Mesenchymal stem cell (in vitro differentiated cells and primary cell): ENCODE measurements around the gene TRAF3.

Experiments used
- DNase-seq: peaks from one replicate; pipeline ENCODE4 v3.0.0-alpha.2; 2013
- H2AFZ ChIP-seq: one replicate; pipeline ENCODE4 v1.6.1; 2013; ENCODE audit warnings: low read depth, mild to moderate bottlenecking, control low read depth, inconsistent platforms, low read length, moderate library complexity
- H2AK5ac ChIP-seq: 2 replicates; pipeline ENCODE4 v1.6.1; 2013; ENCODE audit warnings: low read length, moderate library complexity, mild to moderate bottlenecking, inconsistent platforms; ENCODE audit not compliant: severe bottlenecking
- H2BK120ac ChIP-seq: one replicate; pipeline ENCODE4 v1.6.1; 2013; ENCODE audit warnings: low read depth, mild to moderate bottlenecking, inconsistent platforms, low read length, moderate library complexity
- H2BK12ac ChIP-seq, 2 experiments: one replicate each; pipeline ENCODE4 v1.6.1; 2013; ENCODE audit warnings: inconsistent platforms in 2 of 2, low read length in 2 of 2, mild to moderate bottlenecking in 2 of 2, moderate library complexity in 2 of 2, control low read depth in 1 of 2
- H2BK15ac ChIP-seq: one replicate; pipeline ENCODE4 v1.6.1; 2013; ENCODE audit warnings: mild to moderate bottlenecking, low read depth, inconsistent platforms; ENCODE audit not compliant: poor library complexity, severe bottlenecking
- H2BK5ac ChIP-seq: 2 replicates; pipeline ENCODE4 v1.6.1; 2013; ENCODE audit warnings: low read depth, mild to moderate bottlenecking, low read length, control low read depth, inconsistent platforms; ENCODE audit not compliant: poor library complexity, severe bottlenecking
- H3K14ac ChIP-seq, 2 experiments: one replicate each; pipeline ENCODE4 v1.6.1; 2013; ENCODE audit warnings: inconsistent platforms in 2 of 2, low read length in 2 of 2, control low read depth in 1 of 2, mild to moderate bottlenecking in 1 of 2, moderate library complexity in 1 of 2
- H3K18ac ChIP-seq, 2 experiments: one replicate each; pipeline ENCODE4 v1.6.1; 2013; ENCODE audit warnings: inconsistent platforms in 2 of 2, low read length in 2 of 2, control low read depth in 1 of 2, low read depth in 1 of 2, mild to moderate bottlenecking in 1 of 2
- H3K23ac ChIP-seq, 2 experiments: one replicate each; pipeline ENCODE4 v1.6.1; 2013; ENCODE audit warnings: inconsistent platforms in 2 of 2, low read length in 2 of 2, mild to moderate bottlenecking in 2 of 2, moderate library complexity in 2 of 2, control low read depth in 1 of 2
- H3K27ac ChIP-seq: 2 replicates; pipeline ENCODE4 v1.5.1; 2013; ENCODE audit warnings: mild to moderate bottlenecking, moderate library complexity, low read length, control low read depth, inconsistent platforms; ENCODE audit not compliant: poor library complexity, severe bottlenecking
- H3K27me3 ChIP-seq, 2 experiments: 2 replicates each; pipeline versions ENCODE4 v1.6.1 to v1.7.0; 2013; ENCODE audit warnings: low read length in 2 of 2, mild to moderate bottlenecking in 2 of 2, moderate library complexity in 2 of 2, control low read depth in 1 of 2, inconsistent platforms in 1 of 2; ENCODE audit not compliant: control insufficient read depth in 1 of 2, insufficient read depth in 1 of 2
- H3K36me3 ChIP-seq, 2 experiments: 2 replicates each; pipeline versions ENCODE4 v1.6.1 to v1.7.0; 2013; ENCODE audit warnings: low read length in 2 of 2, control low read depth in 1 of 2, inconsistent platforms in 1 of 2, low read depth in 1 of 2, mild to moderate bottlenecking in 1 of 2; ENCODE audit not compliant: insufficient read depth in 2 of 2, control insufficient read depth in 1 of 2
- H3K4ac ChIP-seq, 2 experiments: one replicate each; pipeline ENCODE4 v1.6.1; 2013; ENCODE audit warnings: inconsistent platforms in 2 of 2, low read length in 2 of 2, mild to moderate bottlenecking in 2 of 2, moderate library complexity in 2 of 2, control low read depth in 1 of 2, low read depth in 1 of 2
- H3K4me1 ChIP-seq: 2 replicates; pipeline ENCODE4 v1.6.1; 2013; ENCODE audit warnings: low read depth, low read length, control low read depth; ENCODE audit not compliant: control insufficient read depth, insufficient read depth
- H3K4me2 ChIP-seq: 2 replicates; pipeline ENCODE4 v1.6.1; 2013; ENCODE audit warnings: low read length, mild to moderate bottlenecking, inconsistent platforms; ENCODE audit not compliant: poor library complexity, severe bottlenecking
- H3K4me3 ChIP-seq, 2 experiments: 2 replicates each; pipeline versions ENCODE4 v1.5.1 to v1.7.0; 2013; ENCODE audit warnings: low read length in 2 of 2, mild to moderate bottlenecking in 2 of 2, control low read depth in 1 of 2, low read depth in 1 of 2; ENCODE audit not compliant: insufficient read depth in 1 of 2
- H3K79me1 ChIP-seq: replicated peaks from 2 replicates; pipeline ENCODE4 v1.6.1; 2013; ENCODE audit warnings: mild to moderate bottlenecking, control low read depth, low read length, inconsistent platforms; ENCODE audit not compliant: poor library complexity, severe bottlenecking
- H3K9ac ChIP-seq: 2 replicates; pipeline ENCODE4 v1.7.0; 2013; ENCODE audit warnings: mild to moderate bottlenecking, low read length, moderate library complexity
- H3K9me3 ChIP-seq: 2 replicates; pipeline ENCODE4 v1.7.0; 2013; ENCODE audit warnings: mild to moderate bottlenecking, low read length; ENCODE audit not compliant: control insufficient read depth
- H4K8ac ChIP-seq: one replicate; pipeline ENCODE4 v1.6.1; 2013; ENCODE audit warnings: inconsistent platforms, mild to moderate bottlenecking, low read length, moderate library complexity
- H4K91ac ChIP-seq: one replicate; pipeline ENCODE4 v1.6.1; 2013; ENCODE audit warnings: mild to moderate bottlenecking, low read length, inconsistent platforms
- WGBS: methylation state at CpG from one replicate; pipeline ENCODE4 v1.1.7; 2013; ENCODE audit warnings: mixed read lengths; 5-methylcytosine and 5-hydroxymethylcytosine counted together

The TRAF3 gene

GRCh38 chr14:102954081-102954789, 177.0 kb downstream of the TRAF3 start:
- no peak overlapping the region for H3K27ac ChIP-seq
- H2BK15ac ChIP-seq = no peak overlapping the region
- H2AFZ ChIP-seq = no peak overlapping the region
- H3K4ac ChIP-seq = no peak overlapping the region
- no peak overlapping the region for H2AK5ac ChIP-seq
- peaks cover 22% of the 10 kb centered on the region for H3K4me1 ChIP-seq
- H3K36me3 ChIP-seq = peaks cover 82 to 97% of the 10 kb centered on the region in 2 experiments
- no peak overlapping the region for H3K18ac ChIP-seq
- H3K79me1 ChIP-seq = peaks cover 19% of the 10 kb centered on the region
- H2BK5ac ChIP-seq = no peak overlapping the region
- H2BK12ac ChIP-seq = no peak overlapping the region
- no peak overlapping the region for H3K4me3 ChIP-seq
- no peak overlapping the region for H4K91ac ChIP-seq
- H3K23ac ChIP-seq = no peak overlapping the region
- no peaks in the 10 kb centered on the region for H3K9me3 ChIP-seq
- H4K8ac ChIP-seq = no peak overlapping the region
- H2BK120ac ChIP-seq = no peak overlapping the region
- no peak overlapping the region for H3K4me2 ChIP-seq
- no peak for DNase-seq
- H3K27me3 ChIP-seq = no peaks in the 10 kb centered on the region
- H3K9ac ChIP-seq = no peak overlapping the region
- no peak overlapping the region for H3K14ac ChIP-seq
- 93% methylated on average over 15 of the region's 18 CpGs for WGBS

- DNase-seq = no peak
- Histone ChIP-seq H3K18ac (no peak overlapping the region), H2AK5ac (no peak overlapping the region), H2BK12ac (no peak overlapping the region), H3K9me3 (no peaks in the 10 kb centered on the region), H3K4me1 (peaks cover 14% of the 10 kb centered on the region), H2AFZ (no peak overlapping the region), H2BK15ac (no peak overlapping the region), H3K36me3 (peaks cover 76 to 95% of the 10 kb centered on the region in 2 experiments), H3K23ac (no peak overlapping the region), H4K8ac (no peak overlapping the region), H4K91ac (no peak overlapping the region), H3K4ac (no peak overlapping the region), H2BK120ac (no peak overlapping the region), H3K79me1 (peaks cover 20% of the 10 kb centered on the region), H3K4me2 (no peak overlapping the region), H3K4me3 (no peak overlapping the region), H3K27ac (no peak overlapping the region), H2BK5ac (no peak overlapping the region), H3K14ac (no peak overlapping the region), H3K9ac (no peak overlapping the region), H3K27me3 (no peaks in the 10 kb centered on the region)
- 97% methylated on average over 5 of the region's 8 CpGs for WGBS
These were observed 178.6 kb downstream of the TRAF3 start for GRCh38 chr14:102955636-102956408.

GRCh38 chr14:102957222-102957621, 180.0 kb downstream of the TRAF3 start:
- Histone ChIP-seq H2BK5ac (no peak overlapping the region), H4K8ac (no peak overlapping the region), H4K91ac (no peak overlapping the region), H3K14ac (no peak overlapping the region), H3K9me3 (no peaks in the 10 kb centered on the region), H3K9ac (no peak overlapping the region), H2BK12ac (no peak overlapping the region), H3K18ac (no peak overlapping the region), H3K36me3 (peaks cover 78 to 94% of the 10 kb centered on the region in 2 experiments), H2BK120ac (no peak overlapping the region), H3K4me1 (peaks cover 5% of the 10 kb centered on the region), H2BK15ac (no peak overlapping the region), H3K4me3 (no peak overlapping the region), H2AK5ac (no peak overlapping the region), H3K79me1 (peaks cover 23% of the 10 kb centered on the region), H2AFZ (no peak overlapping the region), H3K27ac (no peak overlapping the region), H3K4ac (no peak overlapping the region), H3K23ac (no peak overlapping the region), H3K4me2 (no peak overlapping the region), H3K27me3 (no peaks in the 10 kb centered on the region)
- 94% methylated on average over 10 of the region's 10 CpGs for WGBS
- no peak for DNase-seq

- H3K9ac ChIP-seq = no peak overlapping the region
- DNase-seq = no peak
- no peak overlapping the region for H3K27ac ChIP-seq
- H2BK5ac ChIP-seq = no peak overlapping the region
- H3K14ac ChIP-seq = no peak overlapping the region
- H3K23ac ChIP-seq = no peak overlapping the region
- no peak overlapping the region for H2BK15ac ChIP-seq
- peaks cover 75 to 94% of the 10 kb centered on the region in 2 experiments for H3K36me3 ChIP-seq
- no peak overlapping the region for H3K18ac ChIP-seq
- no peaks in the 10 kb centered on the region for H3K27me3 ChIP-seq
- H2BK12ac ChIP-seq = no peak overlapping the region
- no peak overlapping the region for H3K4me2 ChIP-seq
- H3K79me1 ChIP-seq = peaks cover 26% of the 10 kb centered on the region
- H3K4me1 ChIP-seq = no peaks in the 10 kb centered on the region
- H2BK120ac ChIP-seq = no peak overlapping the region
- no peak overlapping the region for H4K91ac ChIP-seq
- H3K4me3 ChIP-seq = no peak overlapping the region
- no peaks in the 10 kb centered on the region for H3K9me3 ChIP-seq
- H3K4ac ChIP-seq = no peak overlapping the region
- H4K8ac ChIP-seq = no peak overlapping the region
- no peak overlapping the region for H2AK5ac ChIP-seq
- no peak overlapping the region for H2AFZ ChIP-seq
- WGBS = 93% methylated on average over 8 of the region's 10 CpGs
These were observed 181.2 kb downstream of the TRAF3 start for GRCh38 chr14:102958461-102958860.
